NT2/D1 (cell line): ENCODE data around the gene DCLK3.
A peak's percentile ranks its signal among the peaks of the same experiment; 100 is the strongest.

Source experiments
- DNase-seq: peaks from one replicate; pipeline ENCODE4 v3.0.0-alpha.2; 2011; ENCODE audit warnings: low read depth, low spot score
- H3K27me3 ChIP-seq: 2 replicates; pipeline ENCODE4 v1.6.0; 2011; ENCODE audit warnings: mild to moderate bottlenecking; ENCODE audit not compliant: insufficient read length, insufficient read depth
- H3K36me3 ChIP-seq: 2 replicates; pipeline ENCODE4 v1.6.1; 2011; ENCODE audit warnings: mild to moderate bottlenecking, low read length, mixed read lengths; ENCODE audit not compliant: insufficient read depth, insufficient read length
- H3K4me1 ChIP-seq: 2 replicates; pipeline ENCODE4 v1.5.1; 2011; ENCODE audit not compliant: insufficient read depth, insufficient read length
- H3K4me3 ChIP-seq: 2 replicates; pipeline ENCODE4 v1.5.1; 2011; ENCODE audit warnings: low read depth; ENCODE audit not compliant: insufficient read length
- H3K9ac ChIP-seq: 2 replicates; pipeline ENCODE4 v1.6.0; 2011; ENCODE audit warnings: low read depth; ENCODE audit not compliant: insufficient read length
- H3K9me3 ChIP-seq: 2 replicates; pipeline ENCODE4 v1.5.1; 2011; ENCODE audit warnings: mild to moderate bottlenecking, low read length; ENCODE audit not compliant: insufficient read depth
- SUZ12 ChIP-seq: IDR thresholded peaks from 2 replicates; pipeline ENCODE4 v1.6.1; 2011; ENCODE audit not compliant: insufficient read length, insufficient read depth; ENCODE audit errors: extremely low read depth
- YY1 ChIP-seq: IDR thresholded peaks from 2 replicates; pipeline ENCODE4 v1.6.1; 2011; ENCODE audit not compliant: insufficient read length, insufficient read depth
- ZNF274 ChIP-seq: IDR thresholded peaks from 2 replicates; pipeline ENCODE4 v1.6.1; 2011; ENCODE audit warnings: mild to moderate bottlenecking, low read depth, low read length

The DCLK3 gene

GRCh38 chr3:36764704-36765038, 318 bp upstream of the DCLK3 start:
- peaks cover 59% of the 10 kb centered on the region for H3K27me3 ChIP-seq
- no peaks in the 10 kb centered on the region for H3K9me3 ChIP-seq
- H3K9ac ChIP-seq: peak overlapping the region; percentile 78
- H3K36me3 ChIP-seq: no peaks in the 10 kb centered on the region
- no peak for DNase-seq
- no peaks in the 10 kb centered on the region for H3K4me1 ChIP-seq
- TF ChIP-seq SUZ12: no peak
- no peak for TF ChIP-seq YY1
- no peak for TF ChIP-seq ZNF274
- peak overlapping the region; percentile 64 for H3K4me3 ChIP-seq

- DNase-seq: no peak
- TF ChIP-seq YY1 (no peak), ZNF274 (no peak), SUZ12 (no peak)
- no peak overlapping the region for H3K9ac ChIP-seq
- H3K36me3 ChIP-seq: no peaks in the 10 kb centered on the region
- peak overlapping the region; percentile 64 for H3K4me3 ChIP-seq
- H3K9me3 ChIP-seq: no peaks in the 10 kb centered on the region
- no peaks in the 10 kb centered on the region for H3K4me1 ChIP-seq
- peaks cover 58% of the 10 kb centered on the region for H3K27me3 ChIP-seq
Observed at GRCh38 chr3:36762918-36763849, 1.2 kb downstream of the DCLK3 start.

- Histone ChIP-seq H3K27me3 (peaks cover 45% of the 10 kb centered on the region), H3K4me3 (no peak overlapping the region), H3K9me3 (no peaks in the 10 kb centered on the region), H3K4me1 (no peaks in the 10 kb centered on the region), H3K9ac (no peak overlapping the region), H3K36me3 (no peaks in the 10 kb centered on the region)
- no peak for DNase-seq
- no peak for TF ChIP-seq YY1
- TF ChIP-seq SUZ12: no peak
- no peak for TF ChIP-seq ZNF274
Observed at GRCh38 chr3:36761779-36762178, 2.6 kb downstream of the DCLK3 start.

- DNase-seq: no peak
- TF ChIP-seq YY1: no peak
- no peak for TF ChIP-seq ZNF274
- no peak for TF ChIP-seq SUZ12
- H3K36me3 ChIP-seq: no peaks in the 10 kb centered on the region
- H3K27me3 ChIP-seq: peaks cover 2% of the 10 kb centered on the region
- H3K4me1 ChIP-seq: no peaks in the 10 kb centered on the region
- H3K9ac ChIP-seq: no peak overlapping the region
- no peak overlapping the region for H3K4me3 ChIP-seq
- no peaks in the 10 kb centered on the region for H3K9me3 ChIP-seq
Observed at GRCh38 chr3:36756269-36756668, 8.1 kb downstream of the DCLK3 start.

- no peak overlapping the region for H3K4me3 ChIP-seq
- no peaks in the 10 kb centered on the region for H3K36me3 ChIP-seq
- H3K9me3 ChIP-seq: no peaks in the 10 kb centered on the region
- no peak for TF ChIP-seq YY1
- TF ChIP-seq ZNF274: no peak
- TF ChIP-seq SUZ12: no peak
- H3K9ac ChIP-seq: no peak overlapping the region
- no peak for DNase-seq
- H3K4me1 ChIP-seq: no peaks in the 10 kb centered on the region
- H3K27me3 ChIP-seq: no peaks in the 10 kb centered on the region
Observed at GRCh38 chr3:36751326-36751725, 13.0 kb downstream of the DCLK3 start.

- Histone ChIP-seq H3K36me3 (no peaks in the 10 kb centered on the region), H3K4me3 (no peak overlapping the region), H3K9me3 (no peaks in the 10 kb centered on the region), H3K9ac (no peak overlapping the region), H3K27me3 (no peaks in the 10 kb centered on the region), H3K4me1 (no peaks in the 10 kb centered on the region)
- no peak for TF ChIP-seq YY1
- no peak for TF ChIP-seq ZNF274
- TF ChIP-seq SUZ12: no peak
- no peak for DNase-seq
Observed at GRCh38 chr3:36750737-36751136, 13.6 kb downstream of the DCLK3 start.

- H3K4me1 ChIP-seq: no peaks in the 10 kb centered on the region
- no peaks in the 10 kb centered on the region for H3K9me3 ChIP-seq
- H3K27me3 ChIP-seq: no peaks in the 10 kb centered on the region
- H3K9ac ChIP-seq: no peak overlapping the region
- DNase-seq: no peak
- H3K36me3 ChIP-seq: no peaks in the 10 kb centered on the region
- TF ChIP-seq ZNF274 (no peak), SUZ12 (no peak), YY1 (no peak)
- no peak overlapping the region for H3K4me3 ChIP-seq
Observed at GRCh38 chr3:36744763-36745162, 19.6 kb downstream of the DCLK3 start.
